Measurements from ENCODE around the gene EMP2.
A peak's percentile ranks its signal among the peaks of the same experiment; 100 is the strongest.
"Not testable (repeated sequence)": the region's sequence is repeated elsewhere in the genome, so short reads cannot be mapped to it uniquely, and the experiment has no call there.

EMP2 gene

DNA sequence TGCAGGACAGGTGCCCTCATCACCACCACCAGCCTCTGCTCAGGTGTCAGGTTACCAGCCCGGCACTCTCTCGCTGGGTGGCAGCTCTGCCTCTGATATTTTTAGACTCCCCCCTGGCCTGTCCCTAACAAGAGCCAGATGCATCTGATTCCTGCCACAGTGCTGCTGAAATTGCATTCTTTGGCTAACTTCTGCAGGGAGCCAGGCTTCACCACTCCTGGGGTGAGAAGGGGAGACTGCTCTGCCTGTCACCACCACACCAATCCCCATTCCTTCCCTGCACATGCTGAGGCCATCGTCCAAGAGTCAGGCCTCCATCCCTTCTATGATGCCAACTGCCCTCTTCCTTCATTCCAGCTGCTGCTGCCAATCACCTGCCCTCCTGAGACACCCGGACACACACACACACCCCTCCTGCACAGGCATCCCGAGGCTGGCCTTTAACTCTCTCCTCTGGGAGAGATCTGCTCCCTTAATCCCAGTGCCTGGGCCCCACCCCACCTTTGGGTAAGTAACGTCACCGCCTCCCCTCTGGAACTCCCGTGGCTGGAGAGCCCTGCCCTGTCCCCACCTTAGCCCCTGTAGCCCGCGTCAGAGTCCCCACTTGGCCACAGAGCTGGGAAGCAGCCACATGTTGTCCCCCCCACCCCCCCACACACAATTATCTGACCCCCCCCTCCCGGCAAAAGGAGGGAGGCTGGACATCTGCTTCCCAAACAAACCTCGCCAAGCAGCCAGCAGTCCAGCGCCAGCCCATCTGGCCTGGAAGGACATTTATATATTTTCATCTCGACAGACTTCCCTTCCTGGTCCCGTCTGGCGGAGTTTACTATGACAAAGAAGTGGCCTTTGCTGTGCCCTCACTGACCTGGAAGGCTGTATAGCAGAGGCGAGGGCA, 2.8 kb downstream of the EMP2 start:
- DNase-seq = no peak

DNA sequence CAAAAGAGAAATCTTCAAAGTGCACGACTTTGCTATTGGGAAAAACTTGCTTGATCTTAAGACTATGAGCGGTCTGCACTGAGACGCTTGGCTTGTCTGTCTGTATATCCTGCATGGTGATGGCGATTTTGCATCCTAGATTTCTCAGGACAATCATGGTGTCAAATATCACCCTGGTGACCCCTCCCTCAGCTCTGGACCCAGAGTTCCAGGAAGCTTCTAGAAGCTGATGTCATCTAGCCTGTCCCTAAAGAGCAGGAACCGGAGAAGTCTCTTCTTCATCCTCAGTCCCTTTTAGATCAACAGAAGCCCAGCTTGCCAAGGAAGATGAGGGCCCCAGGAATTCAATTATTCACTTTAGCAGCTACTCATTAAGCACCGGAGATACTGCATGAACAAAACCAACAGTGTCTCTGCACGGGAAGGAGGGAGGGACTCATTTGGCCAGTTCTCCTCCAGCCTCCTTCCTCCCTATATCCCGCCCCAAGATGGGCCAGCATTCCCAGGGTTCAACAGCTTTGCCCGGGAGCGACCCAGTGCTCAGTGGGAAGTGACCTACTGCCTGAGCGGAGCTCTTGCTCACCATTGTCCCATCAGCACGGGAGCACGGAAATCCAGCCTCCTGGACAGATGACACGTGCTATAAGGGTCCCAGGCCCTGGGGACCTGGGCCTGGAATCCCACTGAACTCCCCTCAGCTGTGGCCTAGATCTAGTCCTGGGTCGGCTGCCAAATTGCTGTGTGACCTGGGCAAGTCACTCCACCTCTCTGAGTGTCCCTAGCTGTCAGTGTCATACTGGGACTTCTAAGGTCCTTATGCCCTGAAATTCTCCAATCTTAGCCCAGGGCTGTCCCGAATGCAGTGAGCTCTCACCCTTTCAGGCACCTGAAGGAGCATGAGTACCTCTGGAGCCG, 3.8 kb downstream of the EMP2 start:
- DNase-seq = no peak

DNA sequence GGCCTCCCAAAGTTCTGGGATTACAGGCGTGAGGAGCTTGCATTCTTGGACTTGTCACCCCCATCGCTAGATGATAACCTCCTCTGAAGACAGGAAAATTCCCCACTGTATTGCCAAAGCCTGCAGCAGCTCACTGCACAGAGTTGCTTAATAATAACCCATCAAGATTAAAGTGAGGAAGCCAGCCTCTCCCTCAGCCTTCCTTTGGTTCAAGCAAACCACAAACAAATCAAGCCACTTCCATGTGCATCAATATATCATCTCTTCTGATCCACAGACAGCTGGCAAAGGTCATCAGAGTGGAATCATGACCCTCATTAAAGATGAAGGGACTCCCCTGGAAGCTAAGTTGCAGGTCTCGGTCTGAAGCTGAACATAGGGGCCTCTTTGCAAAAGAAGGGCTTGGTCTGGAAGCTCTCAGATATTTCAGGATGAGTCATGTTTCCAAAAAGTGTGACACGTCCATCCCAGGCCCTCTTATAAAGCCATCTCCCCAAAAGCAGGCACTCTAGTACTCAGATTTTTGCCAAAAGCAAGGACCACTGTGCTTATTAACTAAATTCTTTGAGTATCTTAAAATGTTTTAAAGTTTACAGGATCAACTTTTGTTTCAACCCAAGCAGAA, 4.8 kb downstream of the EMP2 start:
- DNase-seq = no peak

DNA sequence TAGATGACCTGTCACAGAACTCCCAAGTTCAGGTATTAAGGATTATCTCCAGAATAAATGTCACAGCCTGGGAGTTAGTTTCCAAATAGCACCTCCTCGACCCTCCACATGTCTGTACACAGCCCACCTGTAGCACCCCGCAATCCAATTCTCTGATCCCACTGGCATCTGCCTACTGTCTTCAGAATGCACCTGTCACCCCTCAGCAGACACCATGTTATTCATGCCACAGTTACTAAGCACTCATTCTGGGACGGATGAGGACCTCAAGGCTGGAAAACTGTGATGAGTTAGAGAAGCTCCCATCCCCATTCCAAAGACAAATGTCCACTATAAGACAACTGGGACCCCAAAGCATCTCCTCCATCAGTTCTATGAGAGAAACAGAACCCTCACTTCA, 7.8 kb downstream of the EMP2 start:
- no peak for DNase-seq

DNA sequence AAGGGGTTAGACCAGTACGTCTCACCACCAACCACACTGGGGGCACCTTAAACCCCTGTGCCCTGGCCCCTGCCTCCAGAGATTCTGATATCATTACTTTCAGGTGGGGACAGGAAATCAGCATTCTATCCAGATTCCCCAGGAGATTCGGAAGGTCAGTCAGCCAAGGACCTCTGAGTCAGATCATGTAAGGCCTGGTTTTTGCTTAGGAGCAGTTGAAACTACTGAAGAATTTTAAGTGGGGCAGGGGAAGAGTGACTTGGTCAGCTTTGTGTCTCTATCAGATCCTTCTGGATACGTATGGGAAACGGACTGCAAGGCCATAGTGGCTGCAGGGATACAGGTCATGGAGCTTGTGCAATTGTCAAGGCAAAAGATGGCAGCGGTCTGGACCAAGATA, 9.0 kb downstream of the EMP2 start:
- DNase-seq = no peak

DNA sequence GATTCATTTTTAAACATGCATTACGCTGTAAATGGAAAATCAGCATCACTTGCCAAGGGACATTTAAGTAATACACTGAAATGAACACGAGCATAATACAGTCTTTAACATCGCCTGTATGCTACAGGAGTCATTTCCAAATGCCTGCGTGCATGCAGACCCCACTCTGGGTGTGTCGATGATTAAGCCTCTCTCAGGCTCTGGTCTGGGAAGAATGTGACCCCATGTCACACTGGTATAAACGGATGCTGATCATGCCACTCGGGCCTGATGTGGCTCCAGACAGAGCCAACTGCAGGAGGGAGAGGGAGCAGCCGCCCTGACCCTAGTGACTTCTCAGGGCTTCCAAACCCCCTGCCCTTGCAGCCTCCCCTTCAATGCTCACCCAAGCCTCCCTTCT, 10.8 kb downstream of the EMP2 start:
- no peak for DNase-seq

DNA sequence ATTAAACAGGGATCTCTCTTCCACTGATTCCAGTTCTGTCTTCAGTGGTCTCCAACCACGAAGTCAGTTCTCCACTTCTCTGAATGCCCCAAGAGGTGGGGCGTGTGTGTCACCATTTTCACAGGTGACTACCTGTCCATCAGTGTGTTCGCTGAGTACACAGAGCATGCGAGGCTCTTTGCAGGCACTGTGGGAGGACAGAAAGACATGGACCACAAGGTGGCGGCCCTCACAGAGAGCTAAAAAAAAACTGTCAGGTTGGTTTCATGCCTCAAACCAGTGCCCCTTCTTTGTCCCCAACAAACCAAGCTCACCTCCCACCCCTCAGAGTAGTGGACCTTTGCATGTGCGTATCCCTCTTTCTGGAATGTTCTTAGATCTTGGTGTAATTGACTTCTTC, 13.8 kb downstream of the EMP2 start:
- DNase-seq = no peak

DNA sequence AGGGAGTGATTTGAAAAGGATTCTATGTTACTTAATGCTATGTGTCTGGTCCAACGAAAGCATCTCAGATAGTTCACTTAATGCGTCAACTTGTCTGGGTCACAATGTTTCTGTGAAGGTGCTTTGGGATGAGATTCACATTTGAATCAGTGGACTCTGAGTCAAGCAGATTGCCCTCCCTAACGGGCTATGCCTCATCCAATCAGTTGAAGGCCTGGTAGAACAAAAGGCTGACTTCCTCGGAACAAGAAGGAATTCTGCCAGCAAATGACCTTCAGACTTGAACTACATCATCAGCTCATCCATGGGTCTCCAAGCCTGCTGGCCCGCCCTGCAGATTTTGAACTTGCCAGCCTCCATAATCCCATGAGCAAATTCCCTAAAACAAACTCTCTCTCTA, 15.2 kb downstream of the EMP2 start:
- no peak for DNase-seq

DNA sequence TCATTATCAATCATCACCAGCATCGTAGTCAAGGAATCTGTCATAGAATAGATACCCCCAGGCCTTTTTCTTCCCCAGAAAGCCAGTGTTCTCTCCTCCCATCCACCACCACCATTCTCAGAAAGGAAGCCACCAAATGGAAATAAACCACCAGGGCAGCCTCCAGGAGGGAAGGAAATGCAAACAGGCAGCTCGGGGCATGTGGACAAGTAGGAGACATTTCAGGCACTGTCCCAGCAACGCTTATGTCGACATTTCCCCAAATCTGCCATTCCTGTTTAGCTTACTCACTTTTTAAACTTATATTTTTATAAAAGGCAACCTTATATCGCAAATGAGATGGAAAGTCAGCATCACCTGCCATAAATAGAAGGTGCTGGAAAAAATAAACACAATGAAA, 15.8 kb downstream of the EMP2 start:
- DNase-seq = no peak

DNA sequence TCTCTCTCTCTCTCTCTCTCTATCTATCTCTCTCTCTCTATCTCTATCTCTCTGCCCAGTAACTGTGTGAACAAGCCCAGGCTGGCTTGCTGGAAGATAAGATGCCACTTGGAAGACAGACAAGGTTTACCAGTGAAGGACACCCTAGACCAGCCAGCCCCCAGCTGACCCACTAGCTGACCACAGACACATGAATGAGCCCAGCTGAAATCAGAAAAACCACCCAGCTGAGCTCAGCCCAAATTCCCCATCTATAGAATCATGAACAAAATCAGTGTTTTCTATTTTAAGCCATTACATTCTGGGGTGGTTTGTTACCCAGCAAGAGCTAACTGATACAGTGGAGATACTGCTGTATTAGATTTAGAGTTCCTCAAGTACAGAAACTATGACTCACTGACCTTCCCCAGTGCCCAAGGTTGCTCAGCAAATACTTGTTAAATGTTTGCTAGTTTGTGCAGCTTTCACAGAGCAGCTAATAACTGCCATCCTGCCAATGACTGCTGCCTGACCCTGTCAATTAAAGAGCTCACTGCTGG, 18.0 kb downstream of the EMP2 start:
- no peak for DNase-seq

DNA sequence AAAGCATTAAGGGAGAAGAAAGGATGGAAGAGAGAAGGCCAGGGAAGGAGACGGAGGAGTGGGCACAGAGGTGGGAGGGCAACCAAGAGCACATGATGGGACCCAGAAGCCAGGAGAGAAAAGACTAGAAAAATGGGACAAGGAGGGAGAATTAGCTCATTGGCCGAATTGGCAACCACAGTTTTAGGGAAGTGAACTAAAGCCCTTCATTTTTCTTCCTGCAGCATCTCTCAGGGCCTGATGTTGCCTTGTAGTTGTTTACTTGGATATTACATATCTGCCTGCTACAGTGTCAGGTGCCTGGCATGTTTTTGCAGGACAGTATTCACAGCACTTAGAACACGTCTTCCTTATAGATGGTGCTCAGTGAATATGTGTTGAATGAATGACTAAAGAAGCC, 19.0 kb downstream of the EMP2 start:
- no peak for DNase-seq

DNA sequence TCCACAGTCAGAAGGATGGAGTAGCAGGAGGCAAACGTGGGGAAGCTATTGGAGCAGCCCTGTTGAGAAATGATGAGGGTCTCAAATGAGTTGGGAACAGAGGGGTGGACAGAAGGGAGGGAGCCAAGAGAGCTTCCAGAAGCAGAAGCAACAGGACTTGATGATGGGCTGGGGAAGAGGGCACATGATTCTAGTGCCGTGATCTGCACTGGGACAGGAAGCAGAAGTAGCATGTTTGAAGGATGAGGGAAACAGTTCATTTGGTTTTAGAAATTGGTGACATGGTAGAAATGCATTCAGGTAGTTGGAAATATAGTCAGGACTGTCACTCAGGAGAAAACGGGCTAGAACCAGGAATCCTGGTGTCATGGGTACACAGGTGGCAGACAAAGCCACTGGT, 19.4 kb downstream of the EMP2 start:
- DNase-seq = no peak

DNA sequence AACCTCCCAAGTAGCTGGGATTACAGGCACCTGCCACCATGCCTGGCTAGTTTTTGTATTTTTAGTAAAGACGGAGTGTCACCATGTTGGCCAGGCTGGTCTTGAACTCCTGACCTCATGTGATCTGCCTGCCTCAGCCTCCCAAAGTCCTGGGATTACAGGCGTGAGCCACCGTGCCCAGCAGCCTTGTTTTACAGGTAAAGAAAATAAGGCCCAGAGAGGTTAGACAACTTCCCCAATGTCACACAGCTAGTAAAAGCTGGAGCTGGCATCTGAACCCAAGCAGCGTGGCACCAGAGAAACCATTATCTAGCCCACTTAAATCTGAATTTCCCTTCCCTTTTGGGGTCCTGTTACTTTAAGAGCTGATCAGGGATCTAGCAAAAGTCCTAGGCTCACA, 20.6 kb downstream of the EMP2 start:
- not testable (repeated sequence) for DNase-seq

DNA sequence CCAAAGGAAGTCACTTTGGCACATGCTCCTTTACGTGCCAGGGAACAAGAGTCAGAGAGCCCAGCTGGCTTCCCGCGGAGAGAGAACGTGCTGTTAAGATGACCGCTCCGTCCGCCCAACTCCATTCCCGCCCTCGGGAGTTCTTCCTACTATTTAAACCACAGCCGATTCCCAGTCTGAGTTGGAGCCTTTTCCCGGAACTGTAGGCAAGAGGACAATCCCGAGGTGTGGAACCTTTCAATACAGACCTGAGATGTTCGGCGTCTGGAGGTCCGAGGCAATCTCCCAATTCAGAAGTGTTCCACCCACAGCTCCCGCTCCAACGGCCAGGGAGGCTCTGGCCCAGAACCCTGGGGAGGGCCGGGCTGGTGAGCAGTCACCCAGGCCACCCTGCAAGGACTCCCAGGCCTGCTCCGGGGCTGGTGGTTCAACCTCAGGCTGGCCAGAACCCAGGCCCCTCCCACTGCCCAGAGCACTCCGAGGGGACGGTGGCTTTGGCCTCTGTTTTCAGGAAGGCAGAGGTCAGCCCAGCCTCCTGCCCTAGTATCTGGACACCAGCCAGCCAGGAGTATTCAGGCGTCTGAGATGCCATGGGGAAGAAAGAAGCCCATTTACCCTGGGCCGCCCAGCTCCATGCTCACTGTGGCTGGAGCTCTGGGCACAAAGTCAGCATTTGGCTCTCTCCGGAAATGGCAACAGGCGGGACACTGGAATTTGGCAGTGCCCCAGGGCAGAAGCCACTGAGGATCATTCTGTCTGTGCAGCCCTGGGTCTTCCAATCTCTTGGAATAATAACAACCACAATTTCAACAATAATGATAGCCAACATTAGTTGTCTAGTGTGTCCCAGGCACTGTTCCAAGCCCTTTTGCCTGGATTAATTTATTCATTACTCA, 21.4 kb downstream of the EMP2 start:
- DNase-seq = no peak

DNA sequence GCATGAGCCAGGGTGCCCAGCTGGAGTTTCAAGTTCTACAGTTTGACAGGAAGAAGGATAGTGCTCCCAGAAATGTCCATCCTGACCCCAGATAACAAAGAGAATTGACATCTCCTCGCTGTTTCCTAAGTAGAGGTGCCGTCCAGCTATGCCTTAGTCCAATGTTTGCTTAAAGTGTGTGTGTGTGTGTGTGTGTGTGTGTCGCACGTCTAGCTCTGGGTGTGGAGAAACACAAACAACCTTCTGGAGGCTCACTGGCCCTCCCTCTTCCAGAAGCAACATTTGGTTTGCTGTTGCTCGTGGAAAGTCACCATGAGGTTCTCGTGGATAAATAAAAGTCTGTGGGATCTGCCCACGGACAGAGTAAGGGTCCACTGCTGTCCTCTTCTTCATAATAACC, 22.1 kb downstream of the EMP2 start:
- no peak for DNase-seq

DNA sequence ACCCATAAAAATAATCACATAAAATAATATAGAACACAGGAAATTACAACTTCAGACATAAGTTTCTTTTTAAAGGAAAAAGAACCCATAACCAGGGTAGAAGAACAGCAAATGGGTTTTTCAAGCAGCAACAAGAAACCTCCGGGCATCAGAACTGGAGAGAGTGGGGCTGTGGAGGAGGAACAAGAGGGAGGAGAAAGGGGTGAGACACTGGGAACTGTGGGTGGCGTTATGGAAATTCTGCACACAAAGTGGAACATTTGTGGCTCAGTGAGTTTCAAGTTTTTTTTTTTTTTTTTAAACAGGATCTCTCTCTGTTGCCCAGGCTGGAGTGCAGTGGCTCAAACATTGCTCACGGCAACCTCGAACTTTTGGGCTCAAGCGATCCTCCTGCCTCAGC, 22.6 kb downstream of the EMP2 start:
- DNase-seq = no peak

DNA sequence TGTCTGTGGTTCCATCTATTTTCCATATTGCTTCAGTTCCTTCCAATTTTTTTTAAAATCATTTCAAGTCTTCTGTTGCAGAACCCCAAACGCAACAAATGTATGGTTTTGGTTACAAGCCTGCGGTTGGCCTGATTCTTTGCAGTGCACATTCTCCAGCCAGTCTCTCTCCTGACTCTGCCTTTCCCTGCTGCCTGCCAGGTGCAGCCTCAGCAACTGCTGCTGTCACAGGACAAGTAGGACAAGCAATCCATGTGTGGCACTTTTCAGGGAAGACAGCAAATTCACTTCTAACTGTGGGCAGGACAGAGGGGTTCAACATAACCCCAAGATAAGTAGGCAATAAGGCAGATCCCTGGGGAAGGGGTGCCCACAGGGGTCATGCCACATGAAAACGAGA, 24.2 kb downstream of the EMP2 start:
- DNase-seq = no peak

DNA sequence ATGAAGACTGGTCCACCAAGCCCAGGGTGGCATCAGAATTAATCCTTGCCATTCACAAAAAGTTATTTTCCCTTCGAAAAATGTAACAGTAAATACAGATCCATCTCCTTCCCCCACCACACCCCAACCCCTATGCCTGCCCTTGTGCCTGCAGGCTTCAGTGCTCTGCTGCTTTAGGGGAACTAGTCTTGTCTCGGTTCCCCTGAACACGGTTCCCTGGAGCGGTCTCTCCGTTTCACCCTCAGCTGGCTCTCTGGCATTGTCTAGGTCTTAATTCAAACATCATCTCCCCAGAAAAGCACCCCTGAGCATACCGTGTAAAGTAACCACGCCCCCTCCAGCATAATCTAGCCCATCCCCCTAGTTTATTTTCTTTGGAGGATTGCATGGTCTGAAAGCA, 25.8 kb downstream of the EMP2 start:
- no peak for DNase-seq

DNA sequence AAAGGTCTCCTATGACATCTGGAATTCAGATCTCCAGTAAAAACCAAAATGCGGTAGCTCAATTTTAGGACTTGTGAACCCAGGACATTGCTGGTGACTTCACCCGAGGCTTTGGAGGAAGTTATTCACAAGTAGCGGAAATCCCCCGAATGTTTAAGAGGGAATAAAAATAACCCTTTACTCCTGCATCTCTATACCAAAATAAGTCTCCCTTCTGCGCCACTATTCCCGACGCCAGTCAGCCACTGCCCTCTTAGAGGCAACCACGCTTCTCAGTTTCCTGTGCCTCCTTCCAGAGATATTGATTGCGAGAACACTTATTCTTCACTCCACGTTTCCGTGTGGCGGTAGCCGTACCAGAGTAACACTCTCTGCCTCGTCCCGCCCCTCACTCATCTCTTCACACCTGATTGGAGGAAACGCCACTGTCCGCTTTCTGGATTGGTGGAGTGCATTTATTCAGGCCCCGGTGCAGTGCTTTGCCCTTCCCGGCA, 27.4 kb downstream of the EMP2 start:
- DNase-seq = peak; percentile 50

DNA sequence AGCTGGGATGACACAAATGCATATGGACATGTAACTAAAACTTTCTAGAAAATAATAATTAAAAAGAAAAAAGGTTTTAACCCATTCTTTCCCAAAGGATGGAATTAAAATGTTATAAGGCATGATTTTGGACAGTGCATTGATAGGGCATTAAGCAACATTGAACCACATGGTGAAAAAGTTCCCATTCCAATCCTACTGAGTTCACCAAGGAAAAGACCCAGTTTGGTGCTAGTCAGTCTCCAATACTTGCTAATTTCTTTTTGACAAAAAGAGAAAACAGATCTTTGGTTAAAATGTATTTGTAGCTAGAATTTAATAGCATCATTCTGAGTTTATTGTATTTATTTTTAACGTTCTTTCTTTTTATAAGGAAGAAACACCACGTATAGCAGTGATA, 28.1 kb downstream of the EMP2 start:
- DNase-seq = no peak

DNA sequence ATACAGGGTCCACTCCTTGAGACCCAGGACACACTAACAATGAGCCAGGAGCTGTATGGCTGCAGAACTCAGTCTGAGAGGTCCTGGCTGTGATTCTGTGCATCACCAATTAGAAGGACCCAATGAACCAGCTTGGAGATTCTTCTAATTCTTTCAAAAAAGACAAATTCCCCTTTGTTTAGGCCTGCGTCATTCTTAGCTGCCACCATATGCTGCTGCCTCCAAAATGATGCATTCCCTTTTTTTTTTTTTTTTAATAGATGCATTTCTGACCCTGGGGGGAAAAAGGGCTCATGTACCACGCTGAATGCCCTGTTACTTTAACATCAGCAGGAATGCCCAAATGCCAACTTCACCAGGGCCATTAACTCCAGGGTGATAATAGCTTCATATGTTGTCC, 28.5 kb downstream of the EMP2 start:
- no peak for DNase-seq

DNA sequence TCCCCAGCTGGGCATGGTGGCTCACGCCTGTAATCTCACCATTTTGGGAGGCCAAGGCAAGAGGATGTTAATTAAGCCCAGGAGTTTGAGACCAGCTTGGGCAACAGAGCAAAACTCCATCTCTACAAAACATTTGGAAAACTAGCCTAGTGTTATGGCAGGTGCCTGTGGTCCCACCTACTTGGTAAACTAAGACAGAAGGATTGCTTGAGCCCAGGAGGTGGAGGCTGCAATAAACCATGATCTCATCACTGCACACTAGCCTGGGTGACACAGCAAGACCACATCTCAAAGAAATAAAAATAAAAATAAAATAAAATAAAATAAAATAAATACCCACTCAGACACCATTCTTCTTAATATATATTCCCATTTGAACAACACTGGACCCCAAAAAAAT, 32.0 kb downstream of the EMP2 start:
- no peak for DNase-seq
